HG03571 (cell line): ENCODE results near the gene PLEKHA5.
"Not testable (repeated sequence)": the region's sequence is repeated elsewhere in the genome, so short reads cannot be mapped to it uniquely, and the experiment has no call there.

ENCODE experiments used
- ATAC-seq: cut with Tn5 transposase; IDR thresholded peaks from one replicate; pipeline ENCODE4 v1.9.1; 2021; ENCODE audit not compliant: unreplicated experiment

PLEKHA5 gene

GRCh38 chr12:19276767-19277166 lies 147.2 kb downstream of the PLEKHA5 start:
- ATAC-seq, result no peak

GRCh38 chr12:19277711-19278110 lies 148.2 kb downstream of the PLEKHA5 start:
- no peak for ATAC-seq

- ATAC-seq, result no peak
These were observed 148.9 kb downstream of the PLEKHA5 start for GRCh38 chr12:19278407-19278806.

- ATAC-seq, result no peak
These were observed 152.7 kb downstream of the PLEKHA5 start for GRCh38 chr12:19282133-19282699.

GRCh38 chr12:19284658-19285057 lies 155.1 kb downstream of the PLEKHA5 start:
- ATAC-seq, result no peak

GRCh38 chr12:19285793-19286448 lies 156.4 kb downstream of the PLEKHA5 start:
- ATAC-seq, result no peak

- ATAC-seq, result no peak
These were observed 157.8 kb downstream of the PLEKHA5 start for GRCh38 chr12:19287302-19287701.

GRCh38 chr12:19288161-19288560 lies 158.6 kb downstream of the PLEKHA5 start:
- no peak for ATAC-seq

- no peak for ATAC-seq
These were observed 159.2 kb downstream of the PLEKHA5 start for GRCh38 chr12:19288603-19289244.

GRCh38 chr12:19298836-19299605 lies 169.5 kb downstream of the PLEKHA5 start:
- ATAC-seq, result no peak

- no peak for ATAC-seq
These were observed 170.2 kb downstream of the PLEKHA5 start for GRCh38 chr12:19299765-19300164.

GRCh38 chr12:19301223-19301622 lies 171.7 kb downstream of the PLEKHA5 start:
- ATAC-seq, result no peak

GRCh38 chr12:19301688-19302087 lies 172.2 kb downstream of the PLEKHA5 start:
- ATAC-seq, result no peak

GRCh38 chr12:19302100-19302640 lies 172.6 kb downstream of the PLEKHA5 start:
- ATAC-seq, result no peak

- no peak for ATAC-seq
These were observed 174.0 kb downstream of the PLEKHA5 start for GRCh38 chr12:19303496-19303895.

GRCh38 chr12:19304149-19304750 lies 174.7 kb downstream of the PLEKHA5 start:
- no peak for ATAC-seq

GRCh38 chr12:19305621-19306020 lies 176.1 kb downstream of the PLEKHA5 start:
- ATAC-seq, result not testable (repeated sequence)

- ATAC-seq, result no peak
These were observed 176.8 kb downstream of the PLEKHA5 start for GRCh38 chr12:19306366-19306765.

GRCh38 chr12:19307451-19307850 lies 177.9 kb downstream of the PLEKHA5 start:
- no peak for ATAC-seq

GRCh38 chr12:19311165-19311564 lies 181.6 kb downstream of the PLEKHA5 start:
- no peak for ATAC-seq

- ATAC-seq, result no peak
These were observed 183.1 kb downstream of the PLEKHA5 start for GRCh38 chr12:19312637-19313036.
